Karpas-422 (cell line): Measurements from ENCODE around the gene JAKMIP1. TPM values are rescaled to one million over a fixed set of nuclear protein-coding genes. Genes with fewer than 3 reads are reported as not detected.

Experiments
- DNase-seq: peaks from one replicate; pipeline ENCODE4 v3.0.0-alpha.2; 2015
- H2AFZ ChIP-seq: fragments of 200-600 bp; sonication (generic); 2 replicates; pipeline ENCODE4 v1.6.1; 2014; ENCODE audit warnings: antibody characterized with exemption, low read length, mixed read lengths
- H3K27ac ChIP-seq: fragments of 200-600 bp; sonication (generic); 2 replicates; pipeline ENCODE4 v1.5.1; 2014; ENCODE audit warnings: mild to moderate bottlenecking, low read length, moderate library complexity
- H3K27me3 ChIP-seq: fragments of 200-600 bp; sonication (generic); 2 replicates; pipeline ENCODE4 v1.6.1; 2014; ENCODE audit warnings: low read length, mixed read lengths
- H3K36me3 ChIP-seq: fragments of 200-600 bp; sonication (generic); 2 replicates; pipeline ENCODE4 v1.6.1; 2014; ENCODE audit warnings: low read length, mixed read lengths; ENCODE audit not compliant: insufficient read depth
- H3K4me1 ChIP-seq: fragments of 200-600 bp; sonication (generic); 2 replicates; pipeline ENCODE4 v1.6.1; 2014; ENCODE audit warnings: mild to moderate bottlenecking, low read length, mixed read lengths
- H3K4me2 ChIP-seq: fragments of 200-600 bp; sonication (generic); 2 replicates; pipeline ENCODE4 v1.6.1; 2014; ENCODE audit warnings: low read length, low read depth, mild to moderate bottlenecking; ENCODE audit not compliant: poor library complexity, severe bottlenecking
- H3K4me3 ChIP-seq: fragments of 200-600 bp; sonication (generic); 2 replicates; pipeline ENCODE4 v1.5.1; 2014; ENCODE audit warnings: mild to moderate bottlenecking, antibody characterized with exemption, low read length, mixed read lengths
- H3K79me2 ChIP-seq: fragments of 200-600 bp; sonication (generic); 2 replicates; pipeline ENCODE4 v1.6.1; 2014; ENCODE audit warnings: mild to moderate bottlenecking, low read length, mixed read lengths
- H3K9ac ChIP-seq: fragments of 200-600 bp; sonication (generic); 2 replicates; pipeline ENCODE4 v1.6.0; 2014; ENCODE audit warnings: low read length
- H3K9me2 ChIP-seq: fragments of 200-600 bp; sonication (generic), shearing (Covaris generic); replicated peaks from 2 replicates; pipeline ENCODE4 v1.6.0; 2014; ENCODE audit warnings: mild to moderate bottlenecking, low read length, moderate library complexity; ENCODE audit not compliant: insufficient read depth
- H3K9me3 ChIP-seq: fragments of 300-700, 200-600 bp; sonication (generic); 2 replicates; pipeline ENCODE4 v1.6.1; 2014; ENCODE audit warnings: low read length, mixed read lengths
- H4K20me1 ChIP-seq: fragments of 200-600 bp; sonication (generic); 2 replicates; pipeline ENCODE4 v1.6.1; 2014; ENCODE audit warnings: mild to moderate bottlenecking, antibody characterized with exemption, low read length, low read depth; ENCODE audit not compliant: insufficient read depth
- total RNA-seq: library from RNA; depleted of rRNA; stranded (reverse); fragments of >200 nt; shearing (Covaris generic); gene quantifications from 2 replicates; pipeline ENCODE4 v1.2.3, GENCODE V29; 2014; ENCODE audit warnings: low replicate concordance

JAKMIP1 gene
- total RNA-seq, 1 experiment from 2014 or later = not detected

DNA sequence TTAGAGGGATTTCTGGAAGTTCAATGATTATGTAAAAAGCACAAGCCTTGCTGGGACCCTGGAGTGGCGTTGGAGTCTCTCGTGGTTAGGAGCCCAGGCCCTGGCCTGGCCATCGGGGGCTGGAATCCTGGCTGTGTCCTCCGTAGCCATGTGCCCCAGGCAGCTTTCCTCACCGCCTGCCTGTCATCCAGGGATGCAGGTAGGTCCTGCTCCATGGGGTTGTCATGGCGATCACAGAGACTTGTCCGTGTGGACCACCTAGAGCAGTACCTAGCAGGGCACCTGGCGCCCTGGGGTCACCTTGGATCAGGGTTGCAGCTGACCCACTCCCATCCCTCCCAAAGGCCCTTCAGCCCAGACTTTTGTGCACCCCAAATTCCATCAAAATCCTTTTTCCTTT lies 39.1 kb upstream of the JAKMIP1 start:
- Histone ChIP-seq H3K4me3 (no peak overlapping the region), H2AFZ (no peak overlapping the region), H3K27me3 (no peaks in the 10 kb centered on the region), H3K9me3 (no peaks in the 10 kb centered on the region), H4K20me1 (no peaks in the 10 kb centered on the region), H3K4me2 (no peak overlapping the region), H3K79me2 (no peaks in the 10 kb centered on the region), H3K9ac (no peak overlapping the region), H3K4me1 (no peaks in the 10 kb centered on the region), H3K36me3 (no peaks in the 10 kb centered on the region), H3K27ac (no peak overlapping the region), H3K9me2 (no peaks in the 10 kb centered on the region)
- no peak for DNase-seq

DNA sequence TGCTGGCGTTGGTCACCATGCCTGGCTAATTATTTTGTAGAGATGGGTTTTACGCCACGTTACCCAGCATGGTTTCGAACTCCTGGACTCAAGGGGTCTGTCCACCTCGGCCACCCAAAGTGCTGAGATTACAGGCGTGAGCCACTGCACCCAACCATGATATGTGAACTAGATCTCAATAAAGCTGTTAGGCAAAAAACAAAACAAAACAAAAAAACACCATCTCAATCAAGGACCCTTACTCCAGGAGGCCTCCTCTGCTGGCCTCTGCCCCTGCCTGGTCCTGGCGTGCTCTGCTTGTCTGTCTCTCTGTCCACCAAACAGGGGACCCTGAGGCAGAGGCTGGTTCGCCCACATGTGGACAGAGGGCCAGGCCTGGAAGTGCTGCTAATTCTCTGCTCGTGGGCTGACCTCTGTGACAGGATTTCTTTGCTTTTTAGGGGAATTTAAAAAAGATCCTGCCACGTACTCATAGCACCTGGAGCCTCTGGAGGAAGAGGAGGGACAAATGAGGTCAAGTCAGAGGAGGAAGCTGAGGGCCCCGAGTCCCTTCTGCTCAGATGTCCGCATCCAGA lies 36.6 kb upstream of the JAKMIP1 start:
- Histone ChIP-seq H3K9ac (no peak overlapping the region), H4K20me1 (no peaks in the 10 kb centered on the region), H3K36me3 (no peaks in the 10 kb centered on the region), H3K4me1 (no peaks in the 10 kb centered on the region), H3K9me2 (no peaks in the 10 kb centered on the region), H3K79me2 (no peaks in the 10 kb centered on the region), H3K4me3 (no peak overlapping the region), H3K27ac (no peak overlapping the region), H3K27me3 (no peaks in the 10 kb centered on the region), H3K9me3 (no peaks in the 10 kb centered on the region), H2AFZ (no peak overlapping the region), H3K4me2 (no peak overlapping the region)
- no peak for DNase-seq

DNA sequence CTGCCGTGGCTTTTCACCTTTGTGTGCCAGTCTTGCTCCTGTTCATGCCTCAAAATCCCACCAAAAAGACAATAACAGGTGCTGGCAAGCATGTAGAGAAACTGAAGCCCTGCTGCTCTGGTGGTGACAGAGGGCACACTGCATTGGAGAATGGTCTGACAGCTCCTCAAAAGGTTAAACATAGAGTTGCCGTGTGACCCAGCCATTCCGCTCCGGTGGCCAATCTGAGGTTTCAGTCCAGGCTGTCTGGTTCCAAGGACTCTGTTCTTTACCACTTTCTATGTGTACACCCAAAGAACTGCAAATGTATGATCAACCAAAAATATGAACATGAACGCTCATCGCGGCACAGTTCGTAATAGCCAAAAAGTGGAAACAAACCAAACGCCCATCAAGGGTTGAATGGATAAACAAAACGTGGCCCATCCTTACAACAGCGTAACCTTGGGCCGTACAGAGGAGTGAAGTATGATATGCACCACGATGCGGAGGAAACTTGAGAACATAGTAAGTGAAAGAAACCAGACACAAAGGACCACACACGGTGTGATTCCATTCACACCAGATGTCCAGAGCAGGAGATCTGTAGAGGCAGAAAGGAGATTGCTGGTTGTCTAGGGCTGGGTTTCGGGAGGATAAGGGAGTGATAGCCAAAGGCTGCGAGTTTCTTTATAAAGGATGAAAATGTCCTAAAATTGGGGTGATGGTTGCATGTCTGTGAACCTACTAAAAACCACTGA lies 35.7 kb upstream of the JAKMIP1 start:
- H3K27me3 ChIP-seq = no peaks in the 10 kb centered on the region
- DNase-seq = no peak
- H3K9me3 ChIP-seq = no peaks in the 10 kb centered on the region
- H3K9ac ChIP-seq = no peak overlapping the region
- H3K4me3 ChIP-seq = no peak overlapping the region
- H3K9me2 ChIP-seq = no peaks in the 10 kb centered on the region
- H3K4me1 ChIP-seq = no peaks in the 10 kb centered on the region
- no peaks in the 10 kb centered on the region for H3K36me3 ChIP-seq
- no peaks in the 10 kb centered on the region for H4K20me1 ChIP-seq
- H2AFZ ChIP-seq = no peak overlapping the region
- H3K27ac ChIP-seq = no peak overlapping the region
- no peak overlapping the region for H3K4me2 ChIP-seq
- H3K79me2 ChIP-seq = no peaks in the 10 kb centered on the region

DNA sequence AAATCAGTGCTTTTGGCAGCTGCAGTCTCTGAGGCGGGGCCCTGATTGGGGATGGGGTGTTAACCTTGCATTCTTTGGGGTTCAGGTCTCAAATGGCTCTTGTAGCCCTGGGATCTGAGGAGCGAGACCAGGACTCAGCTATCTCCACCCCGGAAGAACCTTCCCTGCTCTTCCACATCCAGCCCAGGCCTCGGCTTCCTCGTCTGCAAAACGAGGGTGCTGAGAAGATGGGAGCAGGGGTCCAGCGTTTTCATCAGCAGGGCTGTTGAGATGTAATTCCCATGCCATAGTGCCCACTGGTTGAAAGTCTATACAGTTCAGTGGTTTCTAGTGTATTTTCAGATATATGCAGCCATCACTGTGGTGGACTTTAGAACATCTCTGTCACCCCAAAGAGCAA lies 34.7 kb upstream of the JAKMIP1 start:
- no peaks in the 10 kb centered on the region for H3K79me2 ChIP-seq
- DNase-seq = no peak
- no peaks in the 10 kb centered on the region for H4K20me1 ChIP-seq
- H3K4me3 ChIP-seq = no peak overlapping the region
- H3K4me2 ChIP-seq = no peak overlapping the region
- no peaks in the 10 kb centered on the region for H3K36me3 ChIP-seq
- H2AFZ ChIP-seq = no peak overlapping the region
- no peaks in the 10 kb centered on the region for H3K4me1 ChIP-seq
- no peaks in the 10 kb centered on the region for H3K27me3 ChIP-seq
- no peak overlapping the region for H3K27ac ChIP-seq
- H3K9me2 ChIP-seq = no peaks in the 10 kb centered on the region
- no peaks in the 10 kb centered on the region for H3K9me3 ChIP-seq
- H3K9ac ChIP-seq = no peak overlapping the region

DNA sequence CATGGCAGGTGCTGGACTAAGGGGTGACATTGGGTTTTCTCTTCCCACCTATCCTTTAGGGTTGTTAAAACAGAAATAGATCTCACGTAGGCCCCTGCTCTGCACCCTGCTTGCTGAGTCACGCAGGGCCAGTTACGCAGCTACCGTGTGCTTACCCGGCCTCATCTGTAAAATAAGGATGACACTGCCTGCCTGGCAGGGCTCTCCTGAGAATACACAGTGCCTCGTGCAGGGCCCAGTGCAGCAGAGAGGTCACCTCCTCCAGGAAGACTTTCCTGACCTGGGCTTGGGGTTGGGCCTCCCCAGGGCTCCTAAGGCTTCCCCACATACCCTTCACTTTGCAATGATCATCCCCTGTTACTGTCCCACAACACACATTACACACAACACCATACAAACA lies 33.6 kb upstream of the JAKMIP1 start:
- H3K4me1 ChIP-seq = no peaks in the 10 kb centered on the region
- no peaks in the 10 kb centered on the region for H4K20me1 ChIP-seq
- no peaks in the 10 kb centered on the region for H3K9me3 ChIP-seq
- no peak overlapping the region for H3K4me2 ChIP-seq
- no peaks in the 10 kb centered on the region for H3K27me3 ChIP-seq
- no peak overlapping the region for H3K9ac ChIP-seq
- no peak overlapping the region for H3K4me3 ChIP-seq
- no peak overlapping the region for H2AFZ ChIP-seq
- no peak overlapping the region for H3K27ac ChIP-seq
- H3K36me3 ChIP-seq = no peaks in the 10 kb centered on the region
- no peaks in the 10 kb centered on the region for H3K79me2 ChIP-seq
- no peaks in the 10 kb centered on the region for H3K9me2 ChIP-seq
- DNase-seq = no peak

DNA sequence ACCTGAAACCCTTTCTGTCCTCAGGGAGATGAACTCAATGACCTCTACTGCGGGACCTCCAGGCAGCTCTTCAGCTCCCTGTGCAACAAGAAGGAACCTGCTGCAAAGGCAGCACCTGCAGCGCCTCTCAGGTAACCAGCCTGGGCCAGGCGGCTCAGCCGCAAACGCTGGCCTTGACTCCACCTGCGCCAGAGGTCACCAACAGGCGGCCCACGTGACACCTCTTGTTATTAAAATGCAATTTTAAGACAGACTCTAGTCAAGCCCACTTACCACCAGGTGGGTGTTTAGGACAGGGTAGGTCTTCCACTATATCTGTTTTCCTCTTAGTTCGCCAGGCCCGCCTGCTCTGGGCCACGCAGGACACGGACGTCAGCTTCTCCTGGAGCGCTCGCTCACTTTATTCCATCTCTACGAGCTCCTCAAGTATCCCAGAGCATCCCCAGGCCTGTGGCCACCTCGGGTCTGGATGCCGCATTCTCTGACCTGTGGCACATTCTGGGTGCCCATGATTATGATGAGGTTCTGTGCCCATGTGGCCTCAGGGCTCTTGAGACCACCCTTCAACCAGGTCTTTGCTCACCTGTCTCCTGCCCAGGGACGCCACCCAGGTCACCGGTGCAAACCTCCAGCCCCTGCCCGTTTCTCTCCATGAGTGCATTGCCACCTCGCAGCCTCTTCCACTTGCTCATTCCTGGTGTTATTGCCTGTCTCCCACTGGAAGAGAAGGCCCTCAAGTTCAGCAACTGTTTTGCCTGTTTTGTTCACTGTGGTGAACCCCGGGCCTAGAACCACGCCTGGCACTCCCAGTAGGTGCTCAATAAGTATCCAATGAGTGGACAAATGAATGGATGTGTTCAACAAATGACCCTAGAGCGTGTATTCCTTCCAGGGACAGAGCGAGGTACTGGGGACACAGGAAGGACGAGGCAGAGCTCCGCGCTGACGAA lies 32.8 kb upstream of the JAKMIP1 start:
- Histone ChIP-seq H3K9me2 (no peaks in the 10 kb centered on the region), H3K9ac (no peak overlapping the region), H3K4me2 (no peak overlapping the region), H3K27ac (no peak overlapping the region), H3K4me1 (no peaks in the 10 kb centered on the region), H3K27me3 (no peaks in the 10 kb centered on the region), H3K36me3 (no peaks in the 10 kb centered on the region), H4K20me1 (no peaks in the 10 kb centered on the region), H3K4me3 (no peak overlapping the region), H2AFZ (no peak overlapping the region), H3K9me3 (no peaks in the 10 kb centered on the region), H3K79me2 (no peaks in the 10 kb centered on the region)
- no peak for DNase-seq

DNA sequence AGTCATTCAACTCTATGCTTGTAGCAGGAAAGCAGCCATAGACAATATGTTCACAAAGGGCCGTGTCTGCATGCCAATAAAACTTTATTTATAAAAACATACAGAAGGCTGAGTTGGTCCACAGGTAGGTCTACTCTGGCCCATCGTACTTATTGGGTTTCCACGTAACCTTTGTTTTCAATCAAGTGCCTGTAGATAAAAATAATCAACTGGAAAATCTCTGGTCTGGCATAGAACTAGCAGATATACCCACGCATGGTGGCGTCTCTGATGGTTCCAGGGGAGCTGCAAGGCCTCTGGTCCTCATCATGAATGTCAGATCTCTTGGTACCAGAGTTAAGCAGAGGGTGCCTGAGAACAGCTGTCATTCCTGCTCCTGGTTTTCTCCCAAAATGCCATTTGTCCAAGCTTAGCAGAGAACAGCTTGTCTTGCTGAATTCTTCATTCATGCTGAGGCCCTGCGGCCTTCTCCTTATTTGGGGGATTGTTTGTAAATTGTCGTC lies 31.4 kb upstream of the JAKMIP1 start:
- no peak for DNase-seq
- Histone ChIP-seq H3K9me3 (no peaks in the 10 kb centered on the region), H3K27ac (no peak overlapping the region)

More for the DNA sequence above, 31.4 kb upstream of the JAKMIP1 start:
- Histone ChIP-seq H3K4me3 (no peak overlapping the region), H3K79me2 (no peaks in the 10 kb centered on the region), H3K4me2 (no peak overlapping the region), H3K4me1 (no peaks in the 10 kb centered on the region), H2AFZ (no peak overlapping the region), H3K27me3 (no peaks in the 10 kb centered on the region), H3K36me3 (no peaks in the 10 kb centered on the region), H3K9me2 (no peaks in the 10 kb centered on the region), H4K20me1 (no peaks in the 10 kb centered on the region), H3K9ac (no peak overlapping the region)
